Activated CD4-positive, CD25-positive, alpha-beta regulatory T cell treated with anti-CD3 and anti-CD28 coated beads, Interleukin-2, amount 50 U/mL, for 16 hours (primary cell): Measurements from ENCODE around the gene NT5C1A.

Experiments used
- DNase-seq: peaks from one replicate; pipeline ENCODE4 v3.0.0-alpha.2; 2020; ENCODE audit warnings: low read depth, low spot score

The NT5C1A gene

DNA sequence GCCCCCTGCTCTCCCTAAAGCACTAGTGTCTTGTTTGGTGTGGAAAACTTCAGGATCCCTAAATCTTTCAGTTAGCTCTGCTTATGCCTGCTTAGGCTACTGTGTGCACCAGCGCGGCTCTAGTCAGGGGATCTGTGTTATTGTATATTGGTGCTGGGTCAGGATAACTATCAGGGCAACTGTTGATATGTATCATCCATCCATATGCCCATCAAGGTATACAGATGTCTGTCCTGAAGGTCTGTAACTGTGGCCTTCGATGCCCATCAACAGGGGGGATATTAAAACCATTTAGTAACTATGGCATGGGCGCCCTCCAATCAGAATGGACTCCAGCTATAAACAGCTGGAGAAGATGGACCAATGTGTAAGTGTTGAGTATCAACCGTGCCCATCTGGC, 12.4 kb downstream of the NT5C1A start:
- no peak for DNase-seq

DNA sequence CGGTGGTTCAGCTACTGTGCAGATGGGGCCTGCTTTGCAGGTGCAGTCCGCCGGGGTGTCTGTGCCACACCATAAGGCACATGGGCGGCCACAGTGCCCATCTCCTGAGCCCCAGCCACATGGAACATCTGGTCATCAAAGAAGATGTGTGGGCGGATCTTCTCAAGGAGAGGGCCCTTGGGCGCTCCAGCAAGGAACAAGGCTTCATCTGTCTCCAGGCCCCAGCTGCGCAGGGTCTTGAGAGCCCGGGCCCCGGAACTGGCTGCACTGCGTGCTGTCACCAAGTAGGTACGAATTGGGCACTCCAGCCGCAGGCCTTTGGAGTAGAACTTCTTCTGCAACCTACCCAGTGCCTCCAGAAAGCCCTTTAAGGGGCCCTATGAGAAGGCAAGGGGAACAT, 12.8 kb downstream of the NT5C1A start:
- no peak for DNase-seq

DNA sequence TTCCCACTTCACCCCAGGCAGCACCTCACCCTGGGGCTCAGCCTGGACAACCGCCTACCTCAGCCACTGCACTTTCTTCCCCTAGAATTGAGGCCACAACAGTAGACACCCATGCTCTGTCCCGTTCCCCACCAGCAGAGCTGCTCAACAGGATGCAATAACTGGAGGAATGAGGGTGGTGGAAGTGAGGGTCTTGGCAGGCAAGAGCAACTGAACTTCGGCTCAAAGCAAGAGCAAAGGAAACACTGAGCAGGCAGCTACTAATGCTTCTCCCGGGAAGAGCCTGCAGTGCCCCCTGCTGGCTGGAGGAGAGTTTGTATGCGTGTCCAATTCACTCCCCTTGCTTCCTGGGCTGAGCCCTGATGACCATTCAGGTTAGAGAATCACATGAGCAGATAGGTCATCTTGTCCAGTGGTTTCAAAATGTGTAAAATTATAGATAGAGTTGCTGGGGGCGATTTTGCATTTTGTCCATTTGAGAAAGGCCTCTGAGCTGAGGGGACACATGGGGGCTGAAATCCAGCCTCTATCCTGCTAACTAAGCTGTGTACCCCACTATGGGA, 13.9 kb downstream of the NT5C1A start:
- DNase-seq: peak; percentile 28

DNA sequence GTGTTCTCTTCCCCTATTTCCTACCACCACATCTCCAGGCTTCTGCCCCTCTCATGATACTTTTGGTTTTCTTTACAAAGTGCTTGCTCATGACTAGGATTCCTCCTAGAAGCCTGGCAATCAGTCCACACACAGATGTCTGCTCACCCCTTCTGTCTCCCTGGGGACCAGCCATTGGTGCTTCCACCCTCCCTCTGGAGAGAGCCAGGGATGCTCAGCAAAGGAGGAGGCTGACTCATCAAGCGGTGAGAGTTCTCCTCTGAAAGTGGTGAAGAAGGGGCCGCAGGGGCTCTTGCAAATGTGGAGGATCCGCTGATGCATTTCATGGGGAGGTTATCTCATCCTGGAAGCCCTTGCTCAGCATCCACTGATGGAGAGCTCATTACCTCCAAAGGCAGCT, 14.5 kb downstream of the NT5C1A start:
- DNase-seq: no peak

DNA sequence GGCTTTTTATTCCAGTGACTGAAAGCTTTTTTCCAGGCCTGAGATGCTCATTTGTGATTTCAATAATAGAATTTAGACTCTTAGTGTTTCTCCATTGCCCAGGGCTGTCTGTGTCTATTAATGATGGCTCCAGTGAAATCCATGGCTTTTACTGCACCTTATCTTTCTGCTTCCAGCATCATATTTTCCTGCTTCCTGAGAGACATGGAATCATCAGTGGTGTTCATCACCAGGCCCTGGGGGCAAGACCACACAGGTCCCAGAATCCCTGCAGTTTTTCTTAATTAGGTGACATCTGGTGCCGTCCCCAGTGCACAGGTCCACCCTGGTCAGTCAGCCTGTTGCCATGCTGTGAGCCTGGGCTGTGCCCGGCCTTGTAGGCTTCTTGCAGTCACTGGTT, 15.5 kb downstream of the NT5C1A start:
- no peak for DNase-seq

DNA sequence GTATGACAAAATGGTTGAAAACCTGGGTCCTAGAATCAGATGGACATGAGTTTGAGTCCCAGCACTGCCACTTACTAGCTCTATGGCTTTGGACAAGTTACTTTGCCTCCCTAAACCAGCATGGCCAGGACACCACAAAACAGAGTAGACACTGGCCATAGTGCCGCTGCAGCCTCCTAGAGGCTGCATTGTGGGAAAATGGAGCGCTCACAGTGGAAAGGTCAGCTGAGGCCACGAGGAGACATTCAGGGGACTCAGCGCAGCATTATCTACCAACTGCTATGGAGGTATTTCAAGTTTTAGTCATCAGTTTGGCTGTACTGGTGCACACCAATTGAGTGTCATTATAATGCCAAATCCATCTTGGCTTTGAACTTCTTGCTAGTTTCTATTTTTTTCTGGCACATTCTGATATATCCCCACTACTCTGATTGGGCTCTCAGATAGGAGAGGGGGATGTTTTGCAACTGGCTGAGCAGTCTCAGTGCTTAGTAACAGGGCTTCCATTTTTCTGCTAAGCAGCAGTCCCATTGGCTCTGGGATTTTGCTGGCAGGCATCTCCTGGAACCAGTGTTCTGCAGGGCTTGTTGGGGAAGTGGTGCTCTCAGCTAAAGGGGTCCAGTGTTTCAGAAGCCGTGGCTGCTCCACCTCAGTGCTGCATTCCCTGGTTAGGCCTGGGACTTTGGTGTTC, 16.2 kb downstream of the NT5C1A start:
- DNase-seq: no peak

DNA sequence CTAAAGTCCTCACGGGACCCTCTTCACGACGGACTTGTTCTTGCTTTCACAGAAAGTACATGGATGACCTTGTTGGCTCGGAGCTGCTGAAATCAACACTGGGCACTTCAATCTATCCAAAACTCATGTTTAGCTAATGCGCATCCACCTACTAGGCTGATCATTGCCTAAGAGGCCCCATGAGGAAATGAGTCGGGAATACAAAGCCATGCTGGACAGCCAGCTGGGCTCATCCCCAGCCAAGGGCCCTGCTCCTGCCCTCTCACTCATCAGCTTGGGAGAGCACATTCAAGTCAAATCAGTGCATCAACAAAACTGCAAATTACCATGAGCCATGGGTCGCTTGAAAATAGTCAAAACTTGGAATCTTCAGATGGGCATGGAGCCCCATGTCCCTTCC, 17.6 kb downstream of the NT5C1A start:
- DNase-seq: no peak

DNA sequence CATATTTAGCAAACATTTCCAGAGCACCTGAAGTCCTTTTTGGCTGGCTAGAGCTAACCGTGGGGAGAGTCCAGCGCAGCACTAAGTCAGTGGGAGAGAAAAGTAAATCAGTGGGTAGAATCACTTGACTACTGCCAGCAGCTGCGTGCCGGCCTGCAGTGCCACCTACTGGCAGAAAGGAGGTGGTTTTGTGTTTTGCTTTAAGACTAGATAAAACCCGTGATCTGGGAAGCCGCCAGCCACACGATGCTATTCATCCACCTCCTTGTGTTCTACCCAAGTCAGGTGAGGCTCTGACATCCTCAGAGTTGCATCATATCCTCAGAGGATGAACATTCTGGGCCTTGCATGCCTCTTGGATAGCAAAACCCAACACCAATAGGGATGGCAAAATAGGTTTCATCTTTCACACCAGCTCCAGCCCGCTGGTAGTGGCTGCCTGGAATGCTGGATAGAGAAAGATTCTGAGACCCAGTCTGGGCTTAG, 18.3 kb downstream of the NT5C1A start:
- peak; percentile 51 for DNase-seq

DNA sequence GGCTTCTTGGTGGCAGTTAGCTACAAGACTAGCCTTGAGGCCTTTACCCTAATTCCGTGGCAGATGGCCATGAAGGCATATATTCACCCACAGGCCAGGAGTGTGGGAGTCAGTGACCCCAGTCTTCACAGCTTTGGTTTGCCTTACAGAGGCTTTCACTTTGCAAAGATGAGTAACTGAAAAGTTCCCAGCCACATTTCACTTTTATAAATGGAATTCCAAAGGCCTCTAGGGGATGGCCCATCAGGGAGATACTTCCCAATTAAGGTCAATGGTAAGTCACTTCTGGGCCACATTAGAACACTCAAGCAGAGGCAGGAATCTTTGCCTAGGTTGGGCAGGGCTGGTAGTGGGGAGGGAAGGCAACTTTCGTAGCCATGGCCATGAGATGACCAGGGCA, 19.4 kb downstream of the NT5C1A start:
- no peak for DNase-seq

DNA sequence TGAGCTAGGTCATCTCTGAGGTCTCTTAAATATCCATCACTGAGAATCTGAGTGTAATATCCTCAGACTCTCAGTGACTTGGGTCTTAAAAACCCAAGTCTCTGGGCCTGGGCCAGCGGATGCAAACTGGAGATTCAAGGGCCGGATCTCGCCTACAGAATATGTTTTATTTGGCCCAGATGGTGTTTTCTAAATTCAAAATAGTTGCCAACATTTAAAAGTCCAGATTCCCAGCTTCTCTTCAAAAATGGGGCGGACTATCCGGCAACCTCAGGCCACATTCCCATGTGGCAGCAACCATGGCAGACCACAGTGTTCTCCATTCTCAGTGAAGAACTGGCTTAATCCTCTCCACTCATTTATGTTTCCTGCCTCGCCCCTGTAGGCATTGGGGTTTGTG, 19.8 kb downstream of the NT5C1A start:
- DNase-seq: no peak

DNA sequence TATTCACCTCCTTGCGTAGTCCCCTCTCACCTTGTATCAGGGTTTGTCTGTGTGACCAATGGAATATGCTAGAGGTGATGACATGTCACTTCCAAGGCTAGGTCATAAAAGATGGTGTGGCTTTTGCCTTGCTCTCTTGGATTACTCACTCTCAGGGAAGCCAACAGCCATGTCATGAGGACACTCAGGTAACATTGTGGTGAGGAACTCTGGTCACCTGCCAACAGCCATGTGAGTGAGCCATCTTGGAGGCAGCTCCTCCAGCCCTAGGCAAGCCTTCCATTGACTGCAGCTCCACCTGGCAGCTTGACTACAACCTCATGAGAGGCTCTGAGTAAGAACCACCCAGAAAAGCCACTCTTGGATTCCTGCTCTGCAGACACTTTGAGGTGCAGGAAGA, 21.5 kb downstream of the NT5C1A start:
- DNase-seq: no peak

DNA sequence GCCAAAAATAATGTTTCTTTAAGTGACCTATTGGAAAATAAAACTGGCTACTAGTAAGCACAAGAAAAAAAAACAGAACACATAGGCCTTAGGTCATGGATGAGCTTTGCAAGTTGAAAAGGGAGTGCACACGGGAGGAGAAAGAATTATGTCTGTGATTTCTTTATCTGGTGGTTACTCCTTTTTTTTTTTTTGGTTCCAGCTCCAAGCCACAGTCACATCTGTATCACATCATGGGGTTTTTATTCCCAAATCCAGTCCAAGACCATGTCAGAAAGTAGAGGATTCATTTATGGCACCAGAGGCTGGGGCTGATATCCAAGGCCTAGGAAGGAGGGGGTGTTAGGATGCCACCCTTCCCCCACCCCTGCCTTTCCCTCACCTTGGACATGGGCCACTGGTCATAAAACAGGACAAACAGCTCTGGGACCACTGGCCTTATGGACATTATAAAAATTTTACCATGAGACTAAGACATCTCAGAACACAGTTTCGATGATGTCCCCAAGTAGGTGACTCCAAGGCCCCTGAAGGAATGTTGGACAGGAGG, 22.2 kb downstream of the NT5C1A start:
- DNase-seq: no peak

DNA sequence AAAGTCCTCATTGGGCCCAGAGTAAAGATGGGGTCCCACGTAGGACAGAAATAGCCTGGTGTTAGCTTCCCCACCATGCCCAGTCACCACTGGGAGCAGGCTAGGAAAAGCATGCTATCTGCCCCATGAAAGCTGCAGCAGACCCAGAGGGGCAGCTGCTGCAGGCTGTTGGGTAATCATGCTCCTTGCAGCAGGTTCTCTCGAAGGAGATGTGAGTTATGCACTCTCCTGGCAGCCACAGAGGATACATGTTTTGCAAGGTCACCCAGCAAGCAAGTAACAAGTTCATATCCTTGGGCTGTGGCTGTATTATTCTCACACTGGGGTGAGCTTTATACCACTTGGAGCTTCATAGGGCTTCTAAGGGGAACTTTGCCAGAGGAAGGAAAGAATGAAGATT, 23.4 kb downstream of the NT5C1A start:
- DNase-seq: no peak

DNA sequence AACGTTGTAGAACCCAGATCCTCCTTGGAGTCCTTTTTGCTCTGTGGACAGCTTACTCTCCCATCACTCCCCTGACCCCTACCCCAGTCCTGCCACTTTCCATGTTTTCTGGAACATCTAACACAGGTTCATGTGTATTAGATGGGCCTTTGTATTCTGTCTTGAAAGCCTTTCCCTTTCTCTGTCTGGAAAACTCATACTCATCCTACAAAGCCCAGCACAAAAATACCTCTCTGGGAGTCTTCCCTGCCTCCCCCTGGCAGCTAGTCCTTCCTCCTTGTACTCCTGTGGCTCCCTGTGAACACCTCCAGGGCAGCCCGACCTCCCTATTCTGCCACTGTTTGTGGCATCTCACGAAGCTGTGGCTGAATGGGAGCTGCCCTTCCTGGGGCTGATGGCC, 24.7 kb downstream of the NT5C1A start:
- DNase-seq: no peak

DNA sequence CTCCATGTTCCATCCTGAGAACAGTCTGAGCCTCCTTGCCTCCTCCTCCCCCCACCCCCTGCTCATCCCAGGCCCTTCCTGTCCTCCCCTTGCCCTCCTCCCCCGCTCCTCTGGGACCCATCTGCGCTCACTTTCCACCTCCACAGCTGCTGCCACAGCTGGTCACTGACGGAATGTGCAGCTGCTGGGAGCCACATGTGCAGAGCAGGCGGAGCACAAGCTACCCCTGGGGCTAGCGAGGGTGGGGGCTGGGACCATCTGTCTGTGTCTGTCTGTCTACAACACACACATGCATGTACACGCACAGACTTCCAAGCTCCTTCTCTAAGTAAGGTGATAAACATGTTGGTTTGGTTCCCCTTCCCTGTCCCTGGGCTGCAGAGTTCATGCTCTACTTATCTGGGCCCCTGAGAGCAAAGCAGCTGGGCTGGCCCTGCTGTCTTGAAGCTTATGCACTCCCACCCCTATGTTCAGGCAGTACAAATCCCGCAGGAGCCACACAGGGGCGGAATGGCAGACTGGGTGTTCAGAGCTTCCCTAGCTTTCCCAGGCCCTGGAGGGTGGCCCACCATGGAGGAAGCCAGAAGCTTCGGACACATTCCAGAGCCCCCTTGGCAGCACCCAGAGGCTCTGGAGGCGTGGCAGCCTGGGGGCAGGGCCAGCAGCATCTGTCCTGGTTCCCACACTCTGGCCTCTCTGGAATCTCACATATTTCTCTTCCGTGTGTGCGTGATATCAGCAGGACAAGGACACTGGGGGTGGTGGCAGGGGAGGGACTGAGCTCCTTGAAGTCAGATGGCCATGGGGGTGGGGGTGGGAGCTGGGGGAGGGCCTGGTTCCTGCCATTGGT, 25.4 kb downstream of the NT5C1A start:
- no peak for DNase-seq

DNA sequence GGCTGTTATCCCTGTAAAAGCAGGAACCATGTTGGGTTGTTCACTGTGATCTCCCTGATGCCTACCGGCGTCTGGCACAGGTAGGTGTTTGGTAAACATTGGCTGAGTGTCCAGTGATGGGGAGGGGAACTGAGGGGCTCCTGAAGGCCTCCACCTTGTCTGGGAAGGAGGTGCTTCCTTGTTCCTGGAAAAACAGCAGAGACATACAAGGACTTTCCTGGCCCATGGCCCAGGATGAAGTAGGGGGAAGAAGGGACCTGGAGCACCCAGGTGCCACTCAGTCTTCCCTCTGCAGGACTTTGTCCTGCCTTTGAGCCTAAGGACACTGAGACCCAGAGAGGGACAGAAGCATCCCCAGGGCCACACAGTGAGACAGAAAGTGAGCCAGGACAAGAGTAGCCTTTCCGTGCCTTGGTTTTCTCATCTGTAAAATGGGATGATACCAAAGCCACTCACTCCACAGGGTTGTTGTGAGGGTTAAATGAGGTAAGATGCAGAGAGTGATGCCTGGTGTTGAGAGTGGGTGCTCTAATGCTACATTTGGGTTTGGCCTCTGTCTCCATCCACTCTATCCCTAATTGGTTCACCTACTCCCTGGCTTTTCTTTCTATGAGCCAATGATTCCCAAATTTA, 26.4 kb downstream of the NT5C1A start:
- no peak for DNase-seq

DNA sequence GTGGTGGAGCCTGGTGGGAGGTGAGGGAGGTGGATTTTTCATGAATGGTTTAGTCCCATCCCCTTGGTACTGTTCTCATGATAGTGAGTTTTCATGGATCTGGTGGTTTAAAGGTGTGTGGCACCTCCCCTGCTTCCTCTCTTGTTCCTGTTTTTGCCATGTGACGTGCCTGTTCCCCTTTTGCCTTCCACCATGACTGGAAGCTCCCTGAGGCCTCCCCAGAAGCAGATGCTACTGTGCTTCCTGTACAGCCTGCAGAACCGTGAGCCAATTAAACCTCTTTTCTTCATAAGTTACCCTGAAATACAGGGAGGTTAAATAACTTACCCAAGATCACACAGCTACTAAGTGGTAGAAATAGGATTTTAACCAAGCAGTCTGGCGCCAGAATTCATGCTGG, 28.2 kb downstream of the NT5C1A start:
- DNase-seq: no peak

DNA sequence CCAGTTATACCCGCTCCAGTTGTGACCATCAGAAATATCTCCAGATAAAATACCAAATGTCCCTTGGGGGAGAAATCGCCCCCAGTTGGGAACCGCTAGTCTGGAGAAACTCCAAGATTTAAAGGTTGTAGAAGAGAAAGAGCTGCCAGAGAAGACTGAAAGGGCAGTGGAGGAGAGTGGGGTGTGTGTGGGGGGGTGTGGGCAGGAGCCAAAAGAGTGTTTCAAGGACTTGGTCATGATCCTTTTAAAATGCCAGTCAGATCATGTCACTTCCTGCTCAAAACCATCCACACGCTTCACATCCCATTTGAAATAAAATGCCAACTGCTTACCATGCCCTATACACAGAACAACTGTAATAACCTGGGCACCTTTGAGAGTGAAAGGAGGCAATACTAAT, 29.1 kb downstream of the NT5C1A start:
- DNase-seq: no peak

DNA sequence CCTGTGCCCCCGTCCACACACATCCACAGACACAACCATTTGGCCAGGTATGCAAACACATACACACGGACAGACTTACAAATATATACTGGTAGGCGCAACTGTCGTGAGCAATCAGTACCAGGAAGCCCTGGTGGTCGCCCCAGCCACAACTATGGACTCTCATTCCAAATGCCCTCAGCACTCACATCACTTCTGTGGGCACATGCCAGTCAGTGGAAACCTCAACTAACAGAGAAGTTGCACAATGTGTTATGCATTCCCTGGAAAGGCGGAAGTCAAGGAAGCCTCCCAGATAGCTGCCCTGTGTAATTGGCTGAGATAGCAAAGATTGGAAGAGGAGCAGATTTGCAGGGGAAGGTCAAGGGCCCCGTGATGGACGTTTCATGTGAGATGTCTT, 31.0 kb downstream of the NT5C1A start:
- no peak for DNase-seq

DNA sequence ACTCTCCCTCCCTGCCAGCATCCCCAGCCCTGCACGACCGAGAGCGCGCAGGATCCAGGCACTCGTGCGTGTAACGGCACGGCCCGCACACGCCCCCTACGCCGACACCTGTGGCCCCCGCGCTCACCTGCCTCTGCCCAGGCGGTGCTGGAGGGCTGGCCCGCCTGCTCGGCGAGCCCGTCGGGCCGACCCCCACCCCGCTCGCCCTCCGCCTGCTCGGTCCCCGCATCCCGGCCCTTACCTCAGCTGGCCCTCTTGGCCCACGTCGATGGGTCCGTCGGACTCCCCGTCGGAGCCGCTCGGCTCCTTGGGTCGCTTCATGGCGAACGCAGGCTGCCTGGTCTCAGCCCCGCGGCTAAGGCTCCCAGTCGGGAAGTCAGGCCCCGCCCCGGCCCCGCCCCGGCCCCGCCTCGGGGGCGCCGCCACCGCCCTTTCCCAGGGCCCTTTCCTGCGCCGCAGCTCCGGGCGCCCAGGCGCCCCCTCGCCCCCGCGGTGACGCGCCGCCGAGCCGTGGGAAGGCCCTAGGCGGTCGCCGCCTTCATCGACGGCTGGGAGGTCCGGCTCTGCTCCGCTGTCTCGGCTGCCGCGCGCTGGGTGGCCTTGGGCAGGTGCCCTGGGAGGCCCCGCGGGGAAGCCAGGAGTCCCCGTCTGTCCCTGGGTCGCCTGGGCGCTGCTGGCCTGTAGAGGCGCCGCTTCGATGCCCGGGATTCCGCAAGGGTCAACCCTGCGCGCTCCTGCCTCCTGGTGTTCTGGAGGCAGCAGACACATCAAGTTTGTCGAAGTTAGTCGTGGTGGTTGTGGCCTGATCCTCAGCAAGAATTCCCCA, 32.4 kb downstream of the NT5C1A start, which contains the start of gene HEYL:
Gene HEYL (minus strand): TSS at position 339 of the 826 bp plus-strand sequence. CDS start 18 bp downstream, at position 321.
- peak; percentile 21 for DNase-seq

DNA sequence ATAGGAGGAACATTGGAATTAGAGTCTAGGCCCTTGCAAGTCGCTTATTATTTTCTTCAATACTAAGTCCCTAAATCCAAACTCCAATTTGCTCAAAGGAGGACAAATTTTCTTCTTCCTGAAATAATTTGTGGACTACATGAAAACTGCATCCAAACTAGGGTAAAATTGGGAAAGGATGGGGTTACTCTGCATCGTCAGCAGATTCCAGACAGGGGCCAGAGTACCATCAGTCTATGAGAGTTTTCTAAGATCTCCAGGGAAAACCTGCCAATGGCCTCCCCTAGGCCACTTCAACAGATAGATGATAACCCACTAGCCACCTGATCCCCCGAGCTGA, 33.0 kb downstream of the NT5C1A start:
- DNase-seq: no peak
